GM23248 (cell line): ENCODE results near the gene DLGAP3.

ENCODE experiments used
- EZH2 ChIP-seq: fragments of 200-600 bp; sonication (generic); IDR thresholded peaks from 2 replicates; pipeline ENCODE4 v1.6.1; 2018; ENCODE audit warnings: antibody characterized with exemption, mild to moderate bottlenecking; ENCODE audit not compliant: insufficient read depth, poor library complexity, severe bottlenecking
- EZH2phosphoT487 ChIP-seq: fragments of 200-600 bp; sonication (generic); IDR thresholded peaks from 2 replicates; pipeline ENCODE4 v1.6.1; 2018; ENCODE audit warnings: antibody characterized with exemption, moderate library complexity, mild to moderate bottlenecking, low read depth; ENCODE audit not compliant: insufficient read depth

GRCh38 chr1:34914958-34915357 is 14.5 kb downstream of the DLGAP3 start:
- TF ChIP-seq EZH2phosphoT487 (no peak), EZH2 (no peak)
